ENCODE data around the gene POC1B. TPM values are rescaled to one million over a fixed set of nuclear protein-coding genes. Genes with fewer than 3 reads are reported as not detected.

The POC1B gene
- total and polyA plus RNA-seq, 4 donors = 5.0 to 28.2 (median 7.6) TPM

DNA sequence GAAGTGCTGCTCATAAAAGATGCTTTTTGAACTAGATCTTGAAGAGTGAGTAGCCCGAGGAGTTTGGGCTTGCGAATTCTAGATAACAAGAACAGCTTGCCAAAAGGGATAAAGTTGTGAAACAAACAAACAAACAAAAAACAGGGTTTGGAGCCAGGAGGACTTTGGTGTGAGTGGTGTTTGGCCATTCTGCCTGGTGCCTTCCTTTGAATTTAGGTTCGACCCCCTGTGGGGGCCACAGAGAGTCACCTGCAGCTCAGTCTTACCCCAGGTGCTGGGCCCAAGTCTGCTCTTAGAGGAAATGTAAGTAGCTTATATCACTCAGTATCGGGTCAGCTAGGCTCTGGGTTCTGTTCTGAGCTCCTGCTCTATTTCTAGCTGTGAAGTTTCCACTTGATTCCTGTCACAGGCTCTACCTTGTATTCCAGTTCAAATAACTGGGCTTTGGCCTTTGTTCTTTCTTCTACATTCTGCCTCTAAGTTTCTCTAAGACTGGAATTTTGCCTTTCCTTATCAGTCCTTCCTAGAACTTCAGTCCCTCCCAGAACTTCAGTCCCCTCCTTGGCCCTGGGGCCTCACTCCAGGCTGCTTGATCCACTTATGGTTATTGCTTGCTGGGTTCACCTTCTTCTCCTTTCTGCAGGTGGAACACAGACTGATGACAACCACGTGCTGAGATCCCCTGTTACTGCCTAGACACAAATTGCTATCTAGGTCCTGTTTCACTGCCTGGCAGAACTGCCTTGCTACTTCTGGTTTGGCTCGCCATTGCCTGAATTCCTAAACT is 153.1 kb downstream of the POC1B start:
- peak overlapping the region; percentile 86 to 95 for H3K27ac ChIP-seq (ENCODE audit: low read depth in 1 of 2, low read length in 2 of 2)
- peak overlapping the region; percentile 4 to 53 (median 22) for H3K4me3 ChIP-seq (ENCODE audit: low read depth in 1 of 3, low read length in 3 of 3)
- peak overlapping the region; percentile 63 to 73 for H3K9ac ChIP-seq (ENCODE audit: low read depth in 1 of 2, low read length in 2 of 2)
- TF ChIP-seq, protein P1, sequence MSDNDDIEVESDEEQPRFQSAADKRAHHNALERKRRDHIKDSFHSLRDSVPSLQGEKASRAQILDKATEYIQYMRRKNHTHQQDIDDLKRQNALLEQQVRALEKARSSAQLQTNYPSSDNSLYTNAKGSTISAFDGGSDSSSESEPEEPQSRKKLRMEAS (IDR thresholded peaks at IDR 0.05) = peak; percentile 26
- TF ChIP-seq EGR1 (IDR thresholded peaks at IDR 0.05; ENCODE audit: low read depth in 2 of 2) (no peak), RAD21 (IDR thresholded peaks at IDR 0.05) (peak; percentile 8 to 32), SP1 (IDR thresholded peaks at IDR 0.05) (peak; percentile 57), HNF4G (IDR thresholded peaks at IDR 0.05) (peak; percentile 37), YY1 (IDR thresholded peaks at IDR 0.05) (peak; percentile 11), JUND (IDR thresholded peaks at IDR 0.05) (peak in 1 of 2 donors; percentile 44), RXRA (IDR thresholded peaks at IDR 0.05) (peak; percentile 35 to 42), TAF1 (conservative IDR thresholded peaks at IDR 0.05) (no peak), ZBTB33 (IDR thresholded peaks at IDR 0.05) (no peak), GABPA (IDR thresholded peaks at IDR 0.05 in 1 of 2, conservative IDR thresholded peaks at IDR 0.05 in 1 of 2) (no peak), HNF4A (conservative IDR thresholded peaks at IDR 0.05) (peak; percentile 76 to 82), FOXA2 (IDR thresholded peaks at IDR 0.05) (no peak)
- TF ChIP-seq, protein P2, sequence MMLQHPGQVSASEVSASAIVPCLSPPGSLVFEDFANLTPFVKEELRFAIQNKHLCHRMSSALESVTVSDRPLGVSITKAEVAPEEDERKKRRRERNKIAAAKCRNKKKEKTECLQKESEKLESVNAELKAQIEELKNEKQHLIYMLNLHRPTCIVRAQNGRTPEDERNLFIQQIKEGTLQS (IDR thresholded peaks at IDR 0.05) = no peak
- TF ChIP-seq, protein P3, sequence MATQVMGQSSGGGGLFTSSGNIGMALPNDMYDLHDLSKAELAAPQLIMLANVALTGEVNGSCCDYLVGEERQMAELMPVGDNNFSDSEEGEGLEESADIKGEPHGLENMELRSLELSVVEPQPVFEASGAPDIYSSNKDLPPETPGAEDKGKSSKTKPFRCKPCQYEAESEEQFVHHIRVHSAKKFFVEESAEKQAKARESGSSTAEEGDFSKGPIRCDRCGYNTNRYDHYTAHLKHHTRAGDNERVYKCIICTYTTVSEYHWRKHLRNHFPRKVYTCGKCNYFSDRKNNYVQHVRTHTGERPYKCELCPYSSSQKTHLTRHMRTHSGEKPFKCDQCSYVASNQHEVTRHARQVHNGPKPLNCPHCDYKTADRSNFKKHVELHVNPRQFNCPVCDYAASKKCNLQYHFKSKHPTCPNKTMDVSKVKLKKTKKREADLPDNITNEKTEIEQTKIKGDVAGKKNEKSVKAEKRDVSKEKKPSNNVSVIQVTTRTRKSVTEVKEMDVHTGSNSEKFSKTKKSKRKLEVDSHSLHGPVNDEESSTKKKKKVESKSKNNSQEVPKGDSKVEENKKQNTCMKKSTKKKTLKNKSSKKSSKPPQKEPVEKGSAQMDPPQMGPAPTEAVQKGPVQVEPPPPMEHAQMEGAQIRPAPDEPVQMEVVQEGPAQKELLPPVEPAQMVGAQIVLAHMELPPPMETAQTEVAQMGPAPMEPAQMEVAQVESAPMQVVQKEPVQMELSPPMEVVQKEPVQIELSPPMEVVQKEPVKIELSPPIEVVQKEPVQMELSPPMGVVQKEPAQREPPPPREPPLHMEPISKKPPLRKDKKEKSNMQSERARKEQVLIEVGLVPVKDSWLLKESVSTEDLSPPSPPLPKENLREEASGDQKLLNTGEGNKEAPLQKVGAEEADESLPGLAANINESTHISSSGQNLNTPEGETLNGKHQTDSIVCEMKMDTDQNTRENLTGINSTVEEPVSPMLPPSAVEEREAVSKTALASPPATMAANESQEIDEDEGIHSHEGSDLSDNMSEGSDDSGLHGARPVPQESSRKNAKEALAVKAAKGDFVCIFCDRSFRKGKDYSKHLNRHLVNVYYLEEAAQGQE (IDR thresholded peaks at IDR 0.05) = no peak
- TF ChIP-seq, protein P4, sequence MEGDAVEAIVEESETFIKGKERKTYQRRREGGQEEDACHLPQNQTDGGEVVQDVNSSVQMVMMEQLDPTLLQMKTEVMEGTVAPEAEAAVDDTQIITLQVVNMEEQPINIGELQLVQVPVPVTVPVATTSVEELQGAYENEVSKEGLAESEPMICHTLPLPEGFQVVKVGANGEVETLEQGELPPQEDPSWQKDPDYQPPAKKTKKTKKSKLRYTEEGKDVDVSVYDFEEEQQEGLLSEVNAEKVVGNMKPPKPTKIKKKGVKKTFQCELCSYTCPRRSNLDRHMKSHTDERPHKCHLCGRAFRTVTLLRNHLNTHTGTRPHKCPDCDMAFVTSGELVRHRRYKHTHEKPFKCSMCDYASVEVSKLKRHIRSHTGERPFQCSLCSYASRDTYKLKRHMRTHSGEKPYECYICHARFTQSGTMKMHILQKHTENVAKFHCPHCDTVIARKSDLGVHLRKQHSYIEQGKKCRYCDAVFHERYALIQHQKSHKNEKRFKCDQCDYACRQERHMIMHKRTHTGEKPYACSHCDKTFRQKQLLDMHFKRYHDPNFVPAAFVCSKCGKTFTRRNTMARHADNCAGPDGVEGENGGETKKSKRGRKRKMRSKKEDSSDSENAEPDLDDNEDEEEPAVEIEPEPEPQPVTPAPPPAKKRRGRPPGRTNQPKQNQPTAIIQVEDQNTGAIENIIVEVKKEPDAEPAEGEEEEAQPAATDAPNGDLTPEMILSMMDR (IDR thresholded peaks at IDR 0.05; ENCODE audit: low read depth, low read length, missing input control) = no peak
- H3K27me3 ChIP-seq (ENCODE audit: control insufficient read depth in 4 of 4, insufficient read depth in 4 of 4, low read length in 3 of 4) = no peaks in the 10 kb centered on the region
- peaks cover 4 to 29% (median 11%) of the 10 kb centered on the region in 4 donors for H3K4me1 ChIP-seq (ENCODE audit: control insufficient read depth in 4 of 4, insufficient read depth in 4 of 4, low read length in 3 of 4)
- no peaks in the 10 kb centered on the region for H3K9me3 ChIP-seq (ENCODE audit: control insufficient read depth in 4 of 4, low read length in 3 of 4)
- no peak for DNase-seq (ENCODE audit: low spot score)
- H3K36me3 ChIP-seq (ENCODE audit: control insufficient read depth in 4 of 4, insufficient read depth in 3 of 4, low read depth in 1 of 4, low read length in 3 of 4) = peaks cover 0 to under 1% (median 0%) of the 10 kb centered on the region in 4 donors
- WGBS = 28% methylated on average over 6 of the region's 6 CpGs
